ENCODE data around the gene C16orf92.

GRCh38 chr16:30018731-30019158 lies 4.3 kb upstream of the C16orf92 start:
- TF ChIP-seq, protein P1, sequence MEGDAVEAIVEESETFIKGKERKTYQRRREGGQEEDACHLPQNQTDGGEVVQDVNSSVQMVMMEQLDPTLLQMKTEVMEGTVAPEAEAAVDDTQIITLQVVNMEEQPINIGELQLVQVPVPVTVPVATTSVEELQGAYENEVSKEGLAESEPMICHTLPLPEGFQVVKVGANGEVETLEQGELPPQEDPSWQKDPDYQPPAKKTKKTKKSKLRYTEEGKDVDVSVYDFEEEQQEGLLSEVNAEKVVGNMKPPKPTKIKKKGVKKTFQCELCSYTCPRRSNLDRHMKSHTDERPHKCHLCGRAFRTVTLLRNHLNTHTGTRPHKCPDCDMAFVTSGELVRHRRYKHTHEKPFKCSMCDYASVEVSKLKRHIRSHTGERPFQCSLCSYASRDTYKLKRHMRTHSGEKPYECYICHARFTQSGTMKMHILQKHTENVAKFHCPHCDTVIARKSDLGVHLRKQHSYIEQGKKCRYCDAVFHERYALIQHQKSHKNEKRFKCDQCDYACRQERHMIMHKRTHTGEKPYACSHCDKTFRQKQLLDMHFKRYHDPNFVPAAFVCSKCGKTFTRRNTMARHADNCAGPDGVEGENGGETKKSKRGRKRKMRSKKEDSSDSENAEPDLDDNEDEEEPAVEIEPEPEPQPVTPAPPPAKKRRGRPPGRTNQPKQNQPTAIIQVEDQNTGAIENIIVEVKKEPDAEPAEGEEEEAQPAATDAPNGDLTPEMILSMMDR (conservative IDR thresholded peaks at IDR 0.05; ENCODE audit: low read length), result no peak
- no peak for TF ChIP-seq EZH2phosphoT487 (IDR thresholded peaks at IDR 0.05; ENCODE audit: borderline replicate concordance)

All from Loucy (cell line).